Transverse colon (tissue), 4 donors: Measurements from ENCODE around the gene CHSY1. TPM values are rescaled to one million over a fixed set of nuclear protein-coding genes. Genes with fewer than 3 reads are reported as not detected.

ENCODE experiments used
- DNase-seq: peaks from one replicate; pipeline ENCODE4 v3.0.0-alpha.2; 2019
- H3K27ac ChIP-seq, 4 donors: fragments of 200-600 bp; sonication (generic); 2 replicates each; pipeline ENCODE4 v1.5.1; 2016 to 2018; ENCODE audit warnings: inconsistent platforms in 4 of 4
- H3K27me3 ChIP-seq: fragments of 200-600 bp; sonication (generic); 2 replicates; pipeline ENCODE4 v1.5.1; 2017; ENCODE audit warnings: inconsistent platforms
- H3K36me3 ChIP-seq, 4 donors: fragments of 200-600 bp; sonication (generic); 2 replicates each; pipeline ENCODE4 v1.5.1; 2017 to 2019; ENCODE audit warnings: inconsistent platforms in 4 of 4
- H3K4me1 ChIP-seq, 4 donors: fragments of 200-600 bp; sonication (generic); 2 replicates each; pipeline ENCODE4 v1.5.1; 2017 to 2020; ENCODE audit warnings: inconsistent platforms in 4 of 4
- H3K4me3 ChIP-seq, 4 donors: fragments of 200-600 bp; sonication (generic); 1 replicate in 1 of 4; 2 replicates in 3 of 4; pipeline versions ENCODE4 v1.5.1 to v1.6.1; 2017 to 2019; ENCODE audit warnings: inconsistent platforms in 4 of 4
- H3K9me3 ChIP-seq, 2 donors: fragments of 200-600 bp; sonication (generic); 2 replicates each; pipeline ENCODE4 v1.5.1; 2017 to 2019; ENCODE audit warnings: inconsistent platforms in 2 of 2
- EP300 ChIP-seq: sonication (generic); formaldehyde crosslinking; IDR thresholded peaks from one replicate; pipeline ENCODE4 v1.6.1; 2017; ENCODE audit warnings: antibody characterized with exemption, low read depth
- POLR2A ChIP-seq: fragments of 450-650 bp; IDR thresholded peaks from one replicate; pipeline ENCODE4 v1.6.1; 2016; ENCODE audit warnings: antibody characterized with exemption, mild to moderate bottlenecking, moderate library complexity
- POLR2AphosphoS5 ChIP-seq, 3 donors: sonication (generic); formaldehyde crosslinking; IDR thresholded peaks; one replicate each; pipeline ENCODE4 v1.6.1; 2016; ENCODE audit warnings: antibody characterized with exemption in 3 of 3
- WGBS, 2 donors: methylation state at CpG; one replicate each; pipeline ENCODE4 v1.1.5; 2018; ENCODE audit warnings: low coverage in 1 of 2; 5-methylcytosine and 5-hydroxymethylcytosine counted together
- in situ Hi-C, 4 donors: fragments of 200-750 bp; cut with MboI; loops; one replicate each; pipeline versions ENCODE4 v1.15.0 to v1.15.1; 2017; ENCODE audit warnings: low sequenced_read_pairs in 3 of 4, low pct_ligation_motif_present in 1 of 4, low pct_unique_long_range_greater_than_20kb in 1 of 4
- intact Hi-C: fragments of 100-400 bp; cut with DNase I; formaldehyde crosslinking; loops from one replicate; pipeline ENCODE4 v1.15.1; 2023; ENCODE audit warnings: low total_unique reads
- total RNA-seq, 4 donors: library from RNA; depleted of rRNA; stranded (reverse); fragments of >200 nt; gene quantifications; one replicate each; pipeline ENCODE4 v1.1.0, GENCODE V29; 2016
- TF ChIP-seq, protein P1 (sequence below), 5 experiments: fragments of 200-600 bp in 3 of 5; fragments of 450-650 bp in 2 of 5; sonication (generic) in 3 of 5; IDR thresholded peaks; 1 replicate in 2 of 5; 2 replicates in 3 of 5; pipeline ENCODE4 v1.5.1; 2016 to 2017; ENCODE audit warnings: antibody characterized with exemption in 5 of 5, inconsistent platforms in 3 of 5, mild to moderate bottlenecking in 2 of 5, moderate library complexity in 1 of 5

Gene CHSY1
- total RNA-seq, 4 donors from 2014 or later: 4.0 to 33.7 (median 11.8) TPM

DNA sequence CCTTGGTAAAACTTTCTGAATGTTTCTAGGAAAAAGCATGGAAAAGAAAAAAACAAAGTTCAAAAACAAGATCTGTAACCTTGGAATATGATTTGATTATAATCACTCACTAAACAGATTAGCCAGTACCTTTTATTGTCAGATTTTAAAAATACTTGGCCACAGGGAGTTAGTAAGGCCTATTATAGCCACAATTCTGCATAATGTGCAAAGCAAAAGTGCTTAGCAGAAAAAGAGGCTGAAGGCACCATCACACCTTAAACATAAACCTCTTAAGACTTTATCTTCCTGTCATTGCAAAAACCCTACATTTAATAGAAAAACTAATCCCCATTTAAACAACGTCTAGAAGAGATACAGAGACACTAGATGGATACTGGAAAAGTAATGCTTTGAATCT, 41.8 kb downstream of the CHSY1 start:
- whole genome bisulfite sequencing, 2 donors: 60 to 87% methylated on average over 1 of the region's 1 CpG
- H3K9me3 ChIP-seq: no peaks in the 10 kb centered on the region
- no peaks in the 10 kb centered on the region for H3K27me3 ChIP-seq
- in situ Hi-C loops: no loop called here
- H3K36me3 ChIP-seq: no peaks in the 10 kb centered on the region
- H3K4me1 ChIP-seq: peaks cover 5 to 46% (median 6%) of the 10 kb centered on the region in 4 donors
- no peak for TF ChIP-seq POLR2A
- TF ChIP-seq POLR2AphosphoS5 (IDR thresholded peaks at IDR 0.05): no peak
- TF ChIP-seq, protein P1, sequence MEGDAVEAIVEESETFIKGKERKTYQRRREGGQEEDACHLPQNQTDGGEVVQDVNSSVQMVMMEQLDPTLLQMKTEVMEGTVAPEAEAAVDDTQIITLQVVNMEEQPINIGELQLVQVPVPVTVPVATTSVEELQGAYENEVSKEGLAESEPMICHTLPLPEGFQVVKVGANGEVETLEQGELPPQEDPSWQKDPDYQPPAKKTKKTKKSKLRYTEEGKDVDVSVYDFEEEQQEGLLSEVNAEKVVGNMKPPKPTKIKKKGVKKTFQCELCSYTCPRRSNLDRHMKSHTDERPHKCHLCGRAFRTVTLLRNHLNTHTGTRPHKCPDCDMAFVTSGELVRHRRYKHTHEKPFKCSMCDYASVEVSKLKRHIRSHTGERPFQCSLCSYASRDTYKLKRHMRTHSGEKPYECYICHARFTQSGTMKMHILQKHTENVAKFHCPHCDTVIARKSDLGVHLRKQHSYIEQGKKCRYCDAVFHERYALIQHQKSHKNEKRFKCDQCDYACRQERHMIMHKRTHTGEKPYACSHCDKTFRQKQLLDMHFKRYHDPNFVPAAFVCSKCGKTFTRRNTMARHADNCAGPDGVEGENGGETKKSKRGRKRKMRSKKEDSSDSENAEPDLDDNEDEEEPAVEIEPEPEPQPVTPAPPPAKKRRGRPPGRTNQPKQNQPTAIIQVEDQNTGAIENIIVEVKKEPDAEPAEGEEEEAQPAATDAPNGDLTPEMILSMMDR (IDR thresholded peaks at IDR 0.05): no peak
- TF ChIP-seq EP300: no peak
- H3K27ac ChIP-seq: peak overlapping the region in 2 of 4 donors; percentile 27 to 29
- no peak for DNase-seq
- intact Hi-C loops: no loop called here
- H3K4me3 ChIP-seq: no peak overlapping the region

DNA sequence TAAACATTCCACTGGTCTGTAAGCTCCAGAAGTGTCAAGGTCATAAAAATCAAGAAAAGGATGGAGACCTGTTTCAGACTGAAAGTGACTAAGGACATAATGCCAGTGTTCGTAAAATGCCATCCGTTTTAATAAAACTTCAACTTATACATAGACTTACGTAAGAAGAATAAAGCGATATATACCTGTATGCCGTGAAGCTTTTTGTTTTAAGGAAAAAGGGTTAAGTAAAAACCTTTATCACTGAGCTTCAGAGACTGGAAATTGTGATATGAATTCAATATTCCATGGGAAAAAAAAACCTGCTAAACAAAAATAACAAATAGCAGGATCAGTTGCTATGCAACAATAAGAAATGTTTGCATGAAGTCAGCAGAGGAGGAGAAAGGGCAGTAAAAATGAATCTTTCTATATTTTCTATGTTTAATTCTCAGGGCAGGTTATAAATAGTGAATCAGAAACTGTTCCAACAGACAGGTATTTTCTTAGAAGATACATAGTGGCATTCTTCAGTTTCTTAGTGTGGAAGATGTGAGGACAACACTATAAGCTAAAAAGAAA, 42.5 kb downstream of the CHSY1 start:
- no peaks in the 10 kb centered on the region for H3K36me3 ChIP-seq
- H3K27ac ChIP-seq: peak overlapping the region in 1 of 4 donors; percentile 6
- WGBS, 2 donors: 77 to 90% methylated on average over 5 of the region's 5 CpGs

DNA sequence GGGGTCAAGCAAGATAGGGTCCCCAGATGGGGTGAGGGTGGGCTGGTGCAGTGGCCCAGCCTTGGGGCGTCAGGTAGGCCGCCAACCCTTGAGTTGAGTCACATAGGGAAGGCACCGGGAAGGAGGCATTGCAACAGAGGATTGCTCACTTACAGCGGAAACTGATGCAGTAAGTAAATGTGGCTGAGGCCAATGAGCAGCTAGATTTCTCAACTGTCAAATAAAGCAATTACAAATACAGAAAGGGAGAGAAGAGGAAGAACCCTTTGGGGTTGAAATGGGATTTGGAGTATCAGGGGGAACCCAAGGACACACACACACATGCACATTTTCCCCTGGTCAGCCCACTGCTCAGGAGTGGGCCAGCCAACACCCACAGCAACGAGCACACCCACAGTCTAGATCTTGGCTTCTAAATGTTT, 44.0 kb downstream of the CHSY1 start:
- Histone ChIP-seq H3K36me3 (no peaks in the 10 kb centered on the region), H3K9me3 (no peaks in the 10 kb centered on the region), H3K4me3 (no peak overlapping the region), H3K27ac (no peak overlapping the region), H3K27me3 (no peaks in the 10 kb centered on the region), H3K4me1 (peaks cover 5 to 53% (median 8%) of the 10 kb centered on the region in 4 donors)
- WGBS, 2 donors: 0 to 88% methylated on average over 1 to 5 of the region's 5 CpGs
- peak; percentile 33 for DNase-seq
- TF ChIP-seq POLR2A: no peak
- TF ChIP-seq POLR2AphosphoS5 (IDR thresholded peaks at IDR 0.05): peak in 1 of 3 donors; percentile 8
- in situ Hi-C loops (no loop called here), intact Hi-C loops (no loop called here)

More for the DNA sequence above, 42.5 kb downstream of the CHSY1 start:
- DNase-seq: no peak
- H3K27me3 ChIP-seq: no peaks in the 10 kb centered on the region
- H3K4me1 ChIP-seq: peaks cover 5 to 50% (median 6%) of the 10 kb centered on the region in 4 donors
- intact Hi-C loops (no loop called here), in situ Hi-C loops (no loop called here)
- H3K4me3 ChIP-seq: no peak overlapping the region
- TF ChIP-seq EP300 (no peak), POLR2AphosphoS5 (IDR thresholded peaks at IDR 0.05) (no peak), POLR2A (no peak)
- TF ChIP-seq, protein P1 (IDR thresholded peaks at IDR 0.05): no peak
- H3K9me3 ChIP-seq: no peaks in the 10 kb centered on the region

DNA sequence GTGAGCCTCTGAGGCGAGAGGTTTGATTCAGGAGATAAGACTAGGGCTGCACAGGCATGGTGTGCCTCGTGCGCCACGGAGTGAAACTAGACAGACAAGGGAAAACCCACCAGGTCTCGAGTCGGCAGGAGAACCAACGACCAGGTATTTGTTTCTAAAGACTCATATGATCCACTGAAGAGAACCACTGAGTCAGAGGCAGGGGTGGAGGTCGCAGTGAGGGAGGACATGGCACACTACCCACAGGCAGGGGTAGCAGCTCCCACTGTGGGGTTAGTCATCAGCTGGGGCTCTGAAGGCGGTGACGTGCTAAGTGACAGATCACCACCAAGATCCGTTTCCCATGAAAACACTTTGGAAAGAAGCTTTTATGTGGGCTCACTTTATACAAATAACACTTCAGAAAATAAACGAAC, 45.7 kb downstream of the CHSY1 start:
- Histone ChIP-seq H3K4me3 (no peak overlapping the region), H3K27me3 (no peaks in the 10 kb centered on the region), H3K4me1 (peaks cover 0 to 58% (median 12%) of the 10 kb centered on the region in 4 donors), H3K27ac (no peak overlapping the region), H3K36me3 (no peaks in the 10 kb centered on the region), H3K9me3 (no peaks in the 10 kb centered on the region)
- 79 to 83% methylated on average over 5 to 12 of the region's 12 CpGs for WGBS, 2 donors
- TF ChIP-seq EP300 (no peak), POLR2A (no peak)
- TF ChIP-seq, protein P1 (IDR thresholded peaks at IDR 0.05): no peak
- intact Hi-C loops (no loop called here), in situ Hi-C loops (no loop called here)
- DNase-seq: no peak
